DOHH2 (cell line): Measurements from ENCODE around the gene C2CD4D.

Experiments
- H3F3A ChIP-seq: fragments of 200-600 bp; sonication (generic), shearing (Covaris generic); 2 replicates; pipeline ENCODE4 v1.6.0; 2016; ENCODE audit warnings: antibody characterized with exemption, mild to moderate bottlenecking; ENCODE audit not compliant: control insufficient read depth, insufficient read depth
- H3K27ac ChIP-seq: fragments of 200-600 bp; sonication (generic); 2 replicates; pipeline ENCODE4 v1.5.1; 2014; ENCODE audit warnings: low read depth, mild to moderate bottlenecking, low read length, moderate library complexity
- H3K27me3 ChIP-seq: fragments of 200-600 bp; sonication (generic); 2 replicates; pipeline ENCODE4 v1.6.1; 2014; ENCODE audit warnings: mild to moderate bottlenecking, low read length, mixed read lengths; ENCODE audit not compliant: control insufficient read depth
- H3K36me3 ChIP-seq: fragments of 200-600 bp; sonication (generic); 2 replicates; pipeline ENCODE4 v1.6.1; 2014; ENCODE audit warnings: mild to moderate bottlenecking, low read length, moderate library complexity, mixed read lengths; ENCODE audit not compliant: control insufficient read depth
- H3K4me1 ChIP-seq: fragments of 200-600 bp; sonication (generic); 2 replicates; pipeline ENCODE4 v1.6.1; 2014; ENCODE audit warnings: mild to moderate bottlenecking, low read length, mixed read lengths; ENCODE audit not compliant: control insufficient read depth
- H3K4me2 ChIP-seq: fragments of 200-600 bp; sonication (generic); 2 replicates; pipeline ENCODE4 v1.6.0; 2014; ENCODE audit warnings: mild to moderate bottlenecking, low read length, moderate library complexity
- H3K4me3 ChIP-seq: fragments of 200-600 bp; sonication (generic); 2 replicates; pipeline ENCODE4 v1.5.1; 2014; ENCODE audit warnings: mild to moderate bottlenecking, low read length, mixed read lengths
- H3K79me2 ChIP-seq: fragments of 200-600 bp; sonication (generic); 2 replicates; pipeline ENCODE4 v1.6.1; 2014; ENCODE audit warnings: mild to moderate bottlenecking, low read length, mixed read lengths; ENCODE audit not compliant: control insufficient read depth
- H3K9me2 ChIP-seq: fragments of 200-600 bp; sonication (generic); replicated peaks from 2 replicates; pipeline ENCODE4 v1.6.1; 2014; ENCODE audit warnings: mild to moderate bottlenecking, low read length, mixed read lengths; ENCODE audit not compliant: control insufficient read depth
- H3K9me3 ChIP-seq: fragments of 200-600 bp; sonication (generic); 2 replicates; pipeline ENCODE4 v1.6.1; 2014; ENCODE audit warnings: antibody characterized with exemption, low read length, mixed read lengths; ENCODE audit not compliant: control insufficient read depth, insufficient read depth
- H4K20me1 ChIP-seq: fragments of 200-600 bp; sonication (generic); 2 replicates; pipeline ENCODE4 v1.6.0; 2014; ENCODE audit warnings: low read depth, mild to moderate bottlenecking, antibody characterized with exemption, low read length, moderate library complexity; ENCODE audit not compliant: control insufficient read depth, insufficient read depth
- CTCF ChIP-seq: fragments of 200-600 bp; sonication (generic); IDR thresholded peaks from one replicate; pipeline ENCODE4 v1.5.1; 2014; ENCODE audit warnings: antibody characterized with exemption, mild to moderate bottlenecking, low read depth, low read length; ENCODE audit not compliant: poor library complexity, severe bottlenecking
- EZH2phosphoT487 ChIP-seq: fragments of 200-600 bp; sonication (generic); IDR thresholded peaks from 2 replicates; pipeline ENCODE4 v1.6.1; 2017; ENCODE audit warnings: borderline replicate concordance, mild to moderate bottlenecking, antibody characterized with exemption, low read length, moderate library complexity, mixed read lengths

C2CD4D gene

GRCh38 chr1:151871284-151872030, 31.8 kb upstream of the C2CD4D start:
- Histone ChIP-seq H4K20me1 (no peaks in the 10 kb centered on the region; the same call in 1 of the 2 replicates), H3K9me3 (no peaks in the 10 kb centered on the region), H3K9me2 (no peaks in the 10 kb centered on the region), H3K79me2 (no peaks in the 10 kb centered on the region), H3K4me3 (no peak overlapping the region), H3K36me3 (peaks cover 26% of the 10 kb centered on the region), H3K27ac (no peak overlapping the region), H3F3A (no peaks in the 10 kb centered on the region), H3K4me1 (peaks cover 8% of the 10 kb centered on the region; the same call in 1 of the 2 replicates), H3K4me2 (no peak overlapping the region), H3K27me3 (no peaks in the 10 kb centered on the region)
- no peak for TF ChIP-seq EZH2phosphoT487
- TF ChIP-seq CTCF = no peak

- H3K4me3 ChIP-seq = no peak overlapping the region
- H3F3A ChIP-seq = no peaks in the 10 kb centered on the region
- no peaks in the 10 kb centered on the region for H3K9me2 ChIP-seq
- H3K27ac ChIP-seq = no peak overlapping the region
- TF ChIP-seq EZH2phosphoT487 (no peak), CTCF (no peak)
- H4K20me1 ChIP-seq = no peaks in the 10 kb centered on the region
- H3K9me3 ChIP-seq = no peaks in the 10 kb centered on the region
- peaks cover 11% of the 10 kb centered on the region for H3K27me3 ChIP-seq
- no peak overlapping the region for H3K4me2 ChIP-seq
- no peaks in the 10 kb centered on the region for H3K79me2 ChIP-seq
- H3K36me3 ChIP-seq = peaks cover 2% of the 10 kb centered on the region
- 0 out of 2 replicates have a peak, but pooled peaks cover 3% of the 10 kb centered on the region for H3K4me1 ChIP-seq
Measured at GRCh38 chr1:151868486-151868885, 28.9 kb upstream of the C2CD4D start.

GRCh38 chr1:151867765-151868411, 28.3 kb upstream of the C2CD4D start:
- no peaks in the 10 kb centered on the region for H3K9me3 ChIP-seq
- no peak overlapping the region for H3K4me2 ChIP-seq
- H3K79me2 ChIP-seq = no peaks in the 10 kb centered on the region
- H3K9me2 ChIP-seq = no peaks in the 10 kb centered on the region
- H3K4me1 ChIP-seq = 0 out of 2 replicates have a peak, but pooled peaks cover 3% of the 10 kb centered on the region
- H4K20me1 ChIP-seq = no peaks in the 10 kb centered on the region
- H3F3A ChIP-seq = no peaks in the 10 kb centered on the region
- H3K27ac ChIP-seq = no peak overlapping the region
- H3K27me3 ChIP-seq = peaks cover 11% of the 10 kb centered on the region
- H3K36me3 ChIP-seq = no peaks in the 10 kb centered on the region; the same call in 1 of the 2 replicates
- no peak overlapping the region for H3K4me3 ChIP-seq
- TF ChIP-seq EZH2phosphoT487 = no peak
- no peak for TF ChIP-seq CTCF
